HEK293 (cell line): Measurements from ENCODE around the gene OR1J4.
"Not testable (repeated sequence)": the region's sequence is repeated elsewhere in the genome, so short reads cannot be mapped to it uniquely, and the experiment has no call there.

Source experiments
- CTCF ChIA-PET: fragments of 350-600 bp; formaldehyde crosslinking; extraction: SDS; loops from one replicate; lab custom pipeline; 2021; ENCODE audit warnings: antibody characterized with exemption; lab: Yijun Ruan, JAX
- POLR2A ChIA-PET: fragments of 300-600 bp; formaldehyde crosslinking; extraction: SDS; loops from one replicate; lab custom pipeline; 2020; ENCODE audit warnings: antibody characterized with exemption, inconsistent platforms; lab: Yijun Ruan, JAX
- H3K27ac ChIP-seq: fragments of 200-500 bp; sonication (Bioruptor generic); 2 replicates; pipeline ENCODE4 v1.5.1; 2014; ENCODE audit warnings: low read depth, low read length, control low read depth, inconsistent platforms; ENCODE audit errors: extremely low read depth
- H3K36me3 ChIP-seq, 2 experiments: fragments of 200-500 bp in 1 of 2; sonication (Bioruptor generic) in 1 of 2; 1 replicate in 1 of 2; 2 replicates in 1 of 2; pipeline ENCODE4 v1.5.1; 2014 to 2017; ENCODE audit warnings: inconsistent platforms in 2 of 2, low read length in 2 of 2; ENCODE audit not compliant: control insufficient read depth in 2 of 2, insufficient read depth in 1 of 2
- H3K4me1 ChIP-seq: fragments of 200-500 bp; sonication (Bioruptor generic); 2 replicates; pipeline ENCODE4 v1.5.1; 2014; ENCODE audit warnings: mild to moderate bottlenecking, low read length, inconsistent platforms; ENCODE audit not compliant: control insufficient read depth, insufficient read depth
- H3K4me3 ChIP-seq: 2 replicates; pipeline ENCODE4 v1.5.1; 2011; ENCODE audit warnings: low read depth, mild to moderate bottlenecking, control low read depth, low read length, moderate library complexity
- H3K9me3 ChIP-seq: fragments of 200-500 bp; sonication (Bioruptor generic); 2 replicates; pipeline ENCODE4 v1.5.1; 2014; ENCODE audit warnings: low read depth, low read length, inconsistent platforms; ENCODE audit not compliant: control insufficient read depth, insufficient read depth
- EGR2 ChIP-seq: fragments of 450-650 bp; formaldehyde crosslinking; IDR thresholded peaks from 2 replicates; pipeline ENCODE4 v1.5.1; 2016; ENCODE audit warnings: low read depth, missing biosample characterization, missing genetic modification characterization
- GFI1B ChIP-seq: fragments of 450-650 bp; formaldehyde crosslinking; IDR thresholded peaks from 2 replicates; pipeline ENCODE4 v1.5.1; 2016; ENCODE audit warnings: missing biosample characterization, missing genetic modification characterization
- HOXD13 ChIP-seq: sonication (generic); formaldehyde crosslinking; IDR thresholded peaks from 2 replicates; pipeline ENCODE4 v1.8.0; 2022; ENCODE audit warnings: missing genetic modification reagents, borderline replicate concordance
- KLF1 ChIP-seq: fragments of 450-650 bp; formaldehyde crosslinking; IDR thresholded peaks from 2 replicates; pipeline ENCODE4 v1.5.1; 2016; ENCODE audit warnings: missing biosample characterization, missing genetic modification characterization
- MYNN ChIP-seq: fragments of 450-650 bp; formaldehyde crosslinking; IDR thresholded peaks from 2 replicates; pipeline ENCODE4 v1.5.1; 2016; ENCODE audit warnings: missing biosample characterization, missing genetic modification characterization, borderline replicate concordance
- ZBTB1 ChIP-seq: fragments of 450-650 bp; formaldehyde crosslinking; IDR thresholded peaks from 2 replicates; pipeline ENCODE4 v1.5.1; 2016; ENCODE audit warnings: missing biosample characterization, missing genetic modification characterization
- ZBTB11 ChIP-seq: fragments of 450-650 bp; formaldehyde crosslinking; conservative IDR thresholded peaks from 2 replicates; pipeline ENCODE4 v1.5.1; 2016; ENCODE audit warnings: low read depth, missing biosample characterization, missing genetic modification characterization
- ZBTB44 ChIP-seq: fragments of 450-650 bp; IDR thresholded peaks from 2 replicates; pipeline ENCODE4 v1.5.1; 2018; ENCODE audit warnings: missing biosample characterization, mild to moderate bottlenecking, missing genetic modification characterization
- ZNF10 ChIP-seq: fragments of 450-650 bp; formaldehyde crosslinking; IDR thresholded peaks from 2 replicates; pipeline ENCODE4 v1.5.1; 2017; ENCODE audit warnings: missing biosample characterization, missing genetic modification characterization
- ZNF157 ChIP-seq: fragments of 450-650 bp; formaldehyde crosslinking; IDR thresholded peaks from 2 replicates; pipeline ENCODE4 v1.5.1; 2016; ENCODE audit warnings: missing biosample characterization, missing genetic modification characterization
- ZNF169 ChIP-seq: fragments of 450-650 bp; formaldehyde crosslinking; IDR thresholded peaks from 2 replicates; pipeline ENCODE4 v1.5.1; 2016; ENCODE audit warnings: missing biosample characterization, missing genetic modification characterization
- ZNF221 ChIP-seq: fragments of 450-650 bp; formaldehyde crosslinking; IDR thresholded peaks from 2 replicates; pipeline ENCODE4 v1.5.1; 2017; ENCODE audit warnings: missing biosample characterization, missing genetic modification characterization, borderline replicate concordance
- ZNF311 ChIP-seq: fragments of 450-650 bp; formaldehyde crosslinking; IDR thresholded peaks from 2 replicates; pipeline ENCODE4 v1.5.1; 2017; ENCODE audit warnings: missing biosample characterization, missing genetic modification characterization, borderline replicate concordance
- ZNF398 ChIP-seq: fragments of 450-650 bp; formaldehyde crosslinking; IDR thresholded peaks from 2 replicates; pipeline ENCODE4 v1.5.1; 2017; ENCODE audit warnings: missing biosample characterization, missing genetic modification characterization
- ZNF426 ChIP-seq: fragments of 450-650 bp; formaldehyde crosslinking; IDR thresholded peaks from 2 replicates; pipeline ENCODE4 v1.5.1; 2017; ENCODE audit warnings: missing biosample characterization, missing genetic modification characterization, mild to moderate bottlenecking, inconsistent platforms, moderate library complexity
- ZNF501 ChIP-seq: fragments of 450-650 bp; formaldehyde crosslinking; IDR thresholded peaks from 2 replicates; pipeline ENCODE4 v1.5.1; 2016; ENCODE audit warnings: missing biosample characterization, missing genetic modification characterization
- ZNF510 ChIP-seq: fragments of 450-650 bp; formaldehyde crosslinking; IDR thresholded peaks from 2 replicates; pipeline ENCODE4 v1.5.1; 2018; ENCODE audit warnings: mild to moderate bottlenecking, missing genetic modification characterization, missing biosample characterization; ENCODE audit not compliant: insufficient replicate concordance
- ZNF529 ChIP-seq: fragments of 450-650 bp; formaldehyde crosslinking; IDR thresholded peaks from 2 replicates; pipeline ENCODE4 v1.5.1; 2017; ENCODE audit warnings: missing genetic modification characterization, missing biosample characterization; ENCODE audit not compliant: insufficient replicate concordance
- ZNF530 ChIP-seq: fragments of 450-650 bp; formaldehyde crosslinking; IDR thresholded peaks from 2 replicates; pipeline ENCODE4 v1.5.1; 2016; ENCODE audit warnings: low read depth, missing biosample characterization, missing genetic modification characterization
- ZNF548 ChIP-seq: fragments of 450-650 bp; formaldehyde crosslinking; IDR thresholded peaks from 2 replicates; pipeline ENCODE4 v1.5.1; 2016; ENCODE audit warnings: missing biosample characterization, missing genetic modification characterization
- ZNF571 ChIP-seq: fragments of 450-650 bp; formaldehyde crosslinking; IDR thresholded peaks from 2 replicates; pipeline ENCODE4 v1.5.0; 2017; ENCODE audit warnings: missing biosample characterization, missing genetic modification characterization
- ZNF621 ChIP-seq: fragments of 450-650 bp; formaldehyde crosslinking; IDR thresholded peaks from 2 replicates; pipeline ENCODE4 v1.5.1; 2017; ENCODE audit warnings: missing biosample characterization, missing genetic modification characterization
- ZNF623 ChIP-seq: fragments of 450-650 bp; formaldehyde crosslinking; IDR thresholded peaks from 2 replicates; pipeline ENCODE4 v1.5.1; 2016; ENCODE audit warnings: missing biosample characterization, missing genetic modification characterization
- ZNF654 ChIP-seq: fragments of 450-650 bp; formaldehyde crosslinking; IDR thresholded peaks from 2 replicates; pipeline ENCODE4 v1.5.1; 2016; ENCODE audit warnings: low read depth, missing biosample characterization, missing genetic modification characterization
- ZNF670 ChIP-seq: fragments of 450-650 bp; formaldehyde crosslinking; IDR thresholded peaks from 2 replicates; pipeline ENCODE4 v1.5.1; 2016; ENCODE audit warnings: missing biosample characterization, missing genetic modification characterization, low read depth

OR1J4 gene

DNA sequence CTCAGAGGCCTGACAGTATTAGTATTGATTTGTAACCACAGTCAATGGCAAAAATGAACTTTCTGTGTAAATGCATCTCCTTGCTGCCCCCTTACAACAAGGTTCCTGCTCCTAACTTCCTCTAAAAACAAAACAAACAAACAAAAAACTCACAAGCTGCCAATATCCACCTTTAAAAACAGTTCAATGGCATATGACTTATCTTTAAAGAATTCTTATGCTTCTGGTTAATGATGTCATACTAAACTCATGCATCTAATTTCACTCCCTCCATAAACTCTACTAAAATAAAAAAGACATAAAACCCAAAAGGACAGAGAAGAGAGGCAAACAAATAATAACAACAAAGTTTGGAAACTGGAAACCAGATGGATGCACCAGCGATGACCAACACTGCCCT lies 17.2 kb downstream of the OR1J4 start:
- Histone ChIP-seq H3K27ac (no peak overlapping the region), H3K4me3 (no peak overlapping the region), H3K9me3 (no peaks in the 10 kb centered on the region), H3K36me3 (no peaks in the 10 kb centered on the region)
- CTCF ChIA-PET, result no interaction called here
- no peak for TF ChIP-seq ZNF169
- no peak for TF ChIP-seq ZBTB1 (tag by site-specific recombination)
- TF ChIP-seq, all 188 proteins: peak for 0
- POLR2A ChIA-PET, result no interaction called here
- H3K4me1 ChIP-seq, result no peaks in the 10 kb centered on the region

- POLR2A ChIA-PET, H3K4me3 ChIP-seq, H3K4me1 ChIP-seq, H3K9me3 ChIP-seq, H3K36me3 ChIP-seq, CTCF ChIA-PET, H3K27ac ChIP-seq: not testable (repeated sequence)
Observed at GRCh38 chr9:122537066-122537465, 18.1 kb downstream of the OR1J4 start.

DNA sequence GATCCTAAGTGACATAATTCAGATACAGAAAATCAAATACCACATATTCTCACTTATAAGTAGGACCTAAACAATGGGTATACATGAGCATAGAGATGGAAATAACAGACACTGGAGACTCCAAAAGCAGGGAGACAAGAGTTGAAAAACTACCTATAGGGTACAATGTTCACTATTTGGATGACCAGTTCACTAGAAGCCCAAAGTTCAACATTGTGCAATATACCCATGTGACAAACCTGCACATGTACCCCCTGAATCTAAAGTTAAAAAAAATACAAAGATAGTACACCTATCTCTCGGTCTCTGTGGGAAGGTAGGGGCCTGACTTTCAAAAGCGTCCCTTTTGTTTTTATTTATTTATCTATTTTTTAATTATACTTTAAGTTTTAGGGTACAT lies 19.8 kb downstream of the OR1J4 start:
- no peak for TF ChIP-seq ZNF654
- no peak for TF ChIP-seq ZNF10
- no peak for TF ChIP-seq ZBTB44 (tag by site-specific recombination)
- TF ChIP-seq EGR2, result no peak
- no peak for TF ChIP-seq MYNN (tag by site-specific recombination)
- TF ChIP-seq ZNF548 (tag by site-specific recombination), result no peak
- TF ChIP-seq ZNF571 (tag by site-specific recombination), result no peak
- no peak for TF ChIP-seq ZNF623 (tag by site-specific recombination)
- no peak for TF ChIP-seq ZNF157 (tag by site-specific recombination)
- no peak for TF ChIP-seq ZNF670 (tag by site-specific recombination)
- TF ChIP-seq ZNF510 (tag by site-specific recombination), result no peak
- TF ChIP-seq HOXD13 (CRISPR knock-in tag), result no peak
- no peak for TF ChIP-seq GFI1B (tag by site-specific recombination)
- Histone ChIP-seq H3K36me3 (no peaks in the 10 kb centered on the region), H3K4me1 (no peaks in the 10 kb centered on the region), H3K9me3 (no peaks in the 10 kb centered on the region), H3K4me3 (no peak overlapping the region), H3K27ac (no peak overlapping the region)
- ChIA-PET POLR2A (no interaction called here), CTCF (no interaction called here)

- Histone ChIP-seq H3K4me3 (no peak overlapping the region), H3K36me3 (no peaks in the 10 kb centered on the region), H3K27ac (no peak overlapping the region), H3K4me1 (no peaks in the 10 kb centered on the region), H3K9me3 (no peaks in the 10 kb centered on the region)
- CTCF ChIA-PET, result no interaction called here
- POLR2A ChIA-PET, result no interaction called here
- no peak for TF ChIP-seq ZNF311
- no peak for TF ChIP-seq ZNF426 (tag by site-specific recombination)
- TF ChIP-seq KLF1, result no peak
- no peak for TF ChIP-seq ZNF221 (tag by site-specific recombination)
- no peak for TF ChIP-seq ZNF501
- no peak for TF ChIP-seq ZNF398
- no peak for TF ChIP-seq ZNF621 (tag by site-specific recombination)
- no peak for TF ChIP-seq ZNF529 (tag by site-specific recombination)
- no peak for TF ChIP-seq ZBTB11 (tag by site-specific recombination)
- no peak for TF ChIP-seq ZNF530 (tag by site-specific recombination)
Observed at GRCh38 chr9:122546196-122546595, 27.3 kb downstream of the OR1J4 start.
